ENCODE measurements around the gene CSNK1D. TPM values are rescaled to one million over a fixed set of nuclear protein-coding genes. Genes with fewer than 3 reads are reported as not detected.

CSNK1D gene
- 60.2 and 104 TPM in 2 replicates for total RNA-seq (2014; rRNA removed; shearing (Covaris generic); ENCODE audit: low replicate concordance)

GRCh38 chr17:82273327-82274133, at the start of gene CSNK1D:
Gene CSNK1D (minus strand): TSS chr17:82273700. CDS start chr17:82273381, 319 bp downstream.
- Histone ChIP-seq H3K27me3 (no peaks in the 10 kb centered on the region), H3K9me3 (no peaks in the 10 kb centered on the region), H3K36me3 (peaks cover 37% of the 10 kb centered on the region), H3K4me3 (peak within 1 kb of the TSS; percentile 84)
- DNase-seq, result peak; percentile 89

DNA sequence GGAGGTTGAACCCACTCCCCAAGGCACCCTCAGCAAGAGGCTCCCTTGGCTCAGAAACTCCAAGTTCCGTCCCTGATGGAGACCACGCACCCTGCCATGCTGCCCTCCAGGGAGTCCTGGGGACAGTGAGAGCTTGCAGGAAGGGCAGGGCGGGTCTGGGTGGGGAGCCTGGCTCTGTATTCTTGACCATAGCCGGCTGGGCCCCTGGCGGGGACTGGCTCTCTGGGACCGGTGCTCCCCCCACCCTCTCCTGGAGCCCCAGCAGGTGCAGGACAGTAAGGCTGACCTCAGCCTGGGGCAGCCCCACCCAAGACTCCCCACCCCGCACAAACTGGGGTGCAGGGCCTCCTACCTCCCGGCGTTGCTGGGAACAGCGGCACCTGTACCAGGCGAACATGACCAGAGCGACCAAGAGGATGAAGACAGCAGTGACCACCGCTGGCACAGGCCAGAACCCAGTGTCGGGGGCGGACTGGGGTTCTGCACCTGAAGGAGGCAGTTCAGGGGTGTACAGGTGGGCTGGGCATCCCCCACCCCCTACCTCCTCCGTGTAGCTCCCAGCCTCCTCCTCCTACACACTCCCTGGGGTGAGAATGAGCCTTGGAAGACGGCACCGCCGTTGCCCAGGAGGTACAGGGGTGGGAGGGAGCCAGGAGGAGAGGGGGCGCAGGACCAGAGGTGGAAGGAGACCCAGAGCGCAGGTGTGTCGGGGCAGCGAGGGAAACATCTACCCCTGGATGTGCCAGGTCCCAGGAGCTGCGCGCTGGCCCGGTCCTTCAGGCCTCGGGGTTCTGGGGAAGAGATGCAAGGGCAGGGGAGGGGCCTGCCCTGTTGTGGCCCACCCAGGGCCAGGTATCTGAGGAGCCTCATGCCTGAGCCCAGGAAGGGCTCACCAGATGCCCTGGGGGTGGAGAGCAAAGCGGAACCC, 49.3 kb upstream of the CSNK1D start:
- no peaks in the 10 kb centered on the region for H3K9me3 ChIP-seq
- DNase-seq, result no peak
- H3K4me3 ChIP-seq, result no peak overlapping the region
- H3K36me3 ChIP-seq, result no peaks in the 10 kb centered on the region
- no peaks in the 10 kb centered on the region; the same call in 1 of the 2 replicates for H3K27me3 ChIP-seq

GRCh38 chr17:82321947-82322466, 48.5 kb upstream of the CSNK1D start:
- H3K36me3 ChIP-seq, result no peaks in the 10 kb centered on the region
- H3K27me3 ChIP-seq, result no peaks in the 10 kb centered on the region; the same call in 1 of the 2 replicates
- no peaks in the 10 kb centered on the region for H3K9me3 ChIP-seq
- no peak overlapping the region for H3K4me3 ChIP-seq
- no peak for DNase-seq

DNA sequence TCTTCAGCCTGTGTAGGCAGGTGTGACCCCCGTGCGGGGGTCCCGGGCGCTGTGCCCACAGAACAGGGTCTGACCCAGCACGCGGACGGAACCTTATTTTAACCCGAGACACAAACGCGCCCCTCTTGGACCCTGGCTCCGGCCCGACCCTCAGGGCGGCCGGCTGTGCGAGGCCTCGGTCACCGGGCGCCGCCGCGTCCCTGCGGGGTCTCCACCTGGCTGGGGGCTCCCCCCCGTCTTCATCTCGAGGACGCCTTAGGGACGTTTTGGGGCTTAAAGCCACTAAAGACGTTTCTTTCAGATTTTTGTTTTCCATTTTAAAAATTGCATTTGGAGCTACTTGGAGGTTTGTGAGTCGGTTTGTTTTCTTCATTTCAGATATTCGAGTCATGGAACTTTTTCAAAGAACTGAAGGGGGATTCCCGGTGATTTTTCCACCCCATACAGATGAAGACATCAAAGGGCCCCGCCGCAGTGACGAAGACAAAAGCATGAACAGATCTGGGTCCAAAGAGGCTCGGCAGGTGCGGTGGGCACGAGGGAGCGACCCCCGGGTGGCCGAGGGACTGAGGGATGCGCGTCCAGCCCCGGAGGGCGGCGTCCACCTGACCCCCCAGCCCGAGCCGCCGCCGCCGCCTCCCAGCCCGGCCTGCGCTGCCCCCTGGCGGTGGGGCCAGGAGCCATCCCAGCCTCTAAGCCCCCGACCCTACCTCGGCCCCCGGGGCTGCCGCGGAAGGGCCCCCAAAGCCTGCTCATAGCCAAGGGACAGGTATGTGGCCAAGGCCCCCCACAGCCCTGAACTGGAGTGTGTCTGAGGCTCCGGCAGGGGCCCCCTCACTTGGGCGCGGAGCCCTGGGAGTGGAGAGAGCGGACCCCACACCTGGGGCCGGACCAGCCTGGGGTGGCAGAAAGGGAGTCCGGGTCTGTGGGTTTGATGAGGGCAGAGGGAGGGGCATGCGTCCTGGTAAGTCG, 47.7 kb upstream of the CSNK1D start:
- peak; percentile 26 for DNase-seq
- Histone ChIP-seq H3K27me3 (no peaks in the 10 kb centered on the region; the same call in 1 of the 2 replicates), H3K4me3 (no peak overlapping the region), H3K9me3 (no peaks in the 10 kb centered on the region), H3K36me3 (no peaks in the 10 kb centered on the region)

DNA sequence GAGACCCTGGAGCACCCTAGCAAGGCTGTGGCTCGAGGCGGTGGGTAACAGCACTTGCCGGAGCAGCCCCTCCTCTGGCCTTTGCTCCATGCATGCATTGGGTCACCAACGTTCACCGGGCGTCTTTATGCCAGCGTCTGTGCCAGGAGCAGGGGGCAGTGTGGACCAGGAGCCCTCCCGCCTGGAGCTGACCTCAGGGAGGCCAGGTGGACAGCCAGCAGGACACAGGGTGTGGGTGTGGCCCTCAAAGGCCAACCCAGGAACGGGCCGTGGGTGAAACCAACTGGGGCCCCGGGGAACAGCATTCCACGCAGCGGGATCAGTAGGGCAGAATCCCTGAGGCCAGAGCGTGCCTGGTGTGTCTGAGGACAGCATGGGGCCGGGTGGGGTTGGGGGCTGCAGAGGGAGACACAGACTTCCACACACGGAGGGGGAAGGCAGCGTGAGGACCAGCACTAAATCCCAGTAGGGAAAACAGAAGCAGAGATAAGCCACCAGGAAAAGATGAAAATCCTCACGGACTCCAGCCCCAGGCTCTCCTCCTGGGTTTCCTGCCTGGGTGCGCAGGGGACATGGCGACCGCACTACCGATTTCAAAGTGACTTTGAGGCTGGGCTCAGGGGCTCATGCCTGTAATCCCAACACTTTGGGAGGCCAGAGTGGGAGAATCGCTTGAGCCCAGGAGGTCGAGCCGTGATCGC, 46.8 kb upstream of the CSNK1D start:
- Histone ChIP-seq H3K9me3 (no peaks in the 10 kb centered on the region), H3K36me3 (no peaks in the 10 kb centered on the region), H3K27me3 (no peaks in the 10 kb centered on the region; the same call in 1 of the 2 replicates), H3K4me3 (no peak overlapping the region)
- no peak for DNase-seq

- H3K27me3 ChIP-seq, result no peaks in the 10 kb centered on the region; the same call in 1 of the 2 replicates
- no peak overlapping the region for H3K4me3 ChIP-seq
- H3K36me3 ChIP-seq, result no peaks in the 10 kb centered on the region
- H3K9me3 ChIP-seq, result no peaks in the 10 kb centered on the region
- DNase-seq, result no peak
These were observed 46.1 kb upstream of the CSNK1D start for GRCh38 chr17:82319619-82320062.

DNA sequence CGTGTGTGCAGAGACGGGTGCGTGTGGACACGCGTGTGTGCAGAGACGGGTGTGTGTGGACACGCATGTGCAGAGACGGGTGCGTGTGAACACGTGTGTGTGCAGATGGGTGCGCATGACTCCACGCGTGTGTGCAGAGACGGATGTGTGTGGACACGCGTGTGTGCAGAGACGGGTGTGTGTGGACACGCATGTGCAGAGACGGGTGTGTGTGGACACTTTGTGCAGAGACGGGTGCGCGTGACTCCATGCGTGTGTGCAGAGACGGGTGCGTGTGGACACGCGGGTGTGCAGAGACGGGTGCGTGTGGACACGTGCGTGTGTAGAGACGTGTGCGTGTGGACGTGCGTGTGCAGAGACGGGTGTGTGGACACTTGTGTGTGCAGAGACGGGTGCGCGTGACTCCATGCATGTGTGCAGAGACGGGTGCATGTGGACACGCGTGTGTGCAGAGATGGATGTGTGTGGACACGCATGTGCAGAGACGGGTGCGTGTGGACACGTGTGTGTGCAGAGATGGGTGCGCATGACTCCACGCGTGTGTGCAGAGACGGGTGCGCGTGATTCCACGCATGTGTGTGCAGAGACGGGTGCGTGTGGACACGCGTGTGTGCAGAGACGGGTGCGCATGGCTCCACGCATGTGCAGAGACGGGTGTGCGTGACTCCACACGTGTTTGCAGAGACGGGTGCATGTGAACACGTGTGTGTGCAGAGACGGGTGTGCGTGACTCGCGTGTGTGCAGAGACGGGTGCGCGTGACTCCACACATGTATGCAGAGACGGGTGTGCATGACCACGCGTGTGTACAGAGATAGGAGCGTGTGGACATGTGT, 45.5 kb upstream of the CSNK1D start:
- no peaks in the 10 kb centered on the region; the same call in 1 of the 2 replicates for H3K27me3 ChIP-seq
- H3K4me3 ChIP-seq, result no peak overlapping the region
- DNase-seq, result no peak
- H3K9me3 ChIP-seq, result no peaks in the 10 kb centered on the region
- no peaks in the 10 kb centered on the region for H3K36me3 ChIP-seq

DNA sequence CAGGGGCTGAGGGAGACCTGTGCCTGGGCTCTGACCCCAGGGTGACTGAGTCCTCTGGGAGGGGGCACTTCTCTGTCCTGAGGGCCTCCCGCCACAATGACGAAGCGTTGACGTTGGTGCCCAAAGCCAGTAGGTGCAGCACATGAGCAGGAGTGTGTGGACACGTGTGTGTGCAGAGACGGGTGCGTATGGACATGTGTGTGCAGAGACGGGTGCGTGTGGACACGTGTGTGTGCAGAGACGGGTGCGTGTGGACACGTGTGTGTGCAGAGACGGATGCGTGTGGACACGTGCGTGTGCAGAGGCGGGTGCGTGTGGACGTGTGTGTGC, 44.6 kb upstream of the CSNK1D start:
- DNase-seq, result no peak
- no peak overlapping the region for H3K4me3 ChIP-seq
- H3K27me3 ChIP-seq, result no peaks in the 10 kb centered on the region; the same call in 1 of the 2 replicates
- no peaks in the 10 kb centered on the region for H3K36me3 ChIP-seq
- H3K9me3 ChIP-seq, result no peaks in the 10 kb centered on the region

DNA sequence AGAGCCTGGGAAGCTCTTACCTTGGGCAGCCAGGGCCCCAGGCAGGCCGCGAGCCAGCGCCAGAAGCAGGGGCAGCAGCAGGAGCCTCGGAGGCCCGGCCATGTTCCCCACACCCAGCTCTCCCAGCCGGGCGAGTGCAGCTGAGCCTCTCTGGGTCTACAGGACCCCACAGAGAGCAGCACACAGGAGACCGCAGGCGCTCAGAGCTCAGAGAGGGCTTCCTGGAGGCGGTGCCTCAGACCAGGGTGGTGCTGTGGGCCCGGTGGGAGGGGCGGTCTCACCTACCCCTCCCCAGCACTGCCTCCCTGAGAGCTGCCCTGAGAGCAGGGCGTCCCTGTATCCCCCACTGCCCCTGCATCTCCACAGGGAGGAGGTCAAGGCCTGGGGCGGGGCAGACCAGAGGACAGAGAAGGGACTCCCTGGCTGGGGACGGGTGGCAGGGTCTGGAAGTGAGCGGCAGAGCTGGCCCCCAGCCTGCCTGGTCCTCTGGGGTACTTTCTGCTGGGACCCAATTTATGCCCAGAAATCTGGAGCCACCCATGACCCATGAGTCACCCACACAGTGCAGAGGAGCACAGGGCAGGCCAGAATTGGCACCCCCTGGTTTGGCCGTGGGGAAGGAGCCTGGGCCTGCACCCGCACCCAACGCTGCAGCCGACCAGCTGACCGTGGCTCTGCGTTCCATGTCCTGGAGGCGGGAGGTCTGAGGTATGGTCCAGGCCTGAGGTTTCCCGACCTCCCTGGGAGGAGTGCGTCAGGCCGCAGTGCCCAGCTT, 44.1 kb upstream of the CSNK1D start, which contains the start of gene CD7:
Gene CD7 (minus strand): TSS at position 215 of the 775 bp plus-strand sequence. CDS start 113 bp downstream, at position 102.
- no peak within 1 kb of the TSS for H3K4me3 ChIP-seq
- no peak for DNase-seq
- H3K9me3 ChIP-seq, result no peaks in the 10 kb centered on the region
- no peaks in the 10 kb centered on the region for H3K36me3 ChIP-seq
- no peaks in the 10 kb centered on the region; the same call in 1 of the 2 replicates for H3K27me3 ChIP-seq

- no peak for DNase-seq
- H3K36me3 ChIP-seq, result no peaks in the 10 kb centered on the region
- H3K27me3 ChIP-seq, result no peaks in the 10 kb centered on the region; the same call in 1 of the 2 replicates
- no peaks in the 10 kb centered on the region for H3K9me3 ChIP-seq
- no peak overlapping the region for H3K4me3 ChIP-seq
These were observed 43.3 kb upstream of the CSNK1D start for GRCh38 chr17:82316651-82317393.

DNA sequence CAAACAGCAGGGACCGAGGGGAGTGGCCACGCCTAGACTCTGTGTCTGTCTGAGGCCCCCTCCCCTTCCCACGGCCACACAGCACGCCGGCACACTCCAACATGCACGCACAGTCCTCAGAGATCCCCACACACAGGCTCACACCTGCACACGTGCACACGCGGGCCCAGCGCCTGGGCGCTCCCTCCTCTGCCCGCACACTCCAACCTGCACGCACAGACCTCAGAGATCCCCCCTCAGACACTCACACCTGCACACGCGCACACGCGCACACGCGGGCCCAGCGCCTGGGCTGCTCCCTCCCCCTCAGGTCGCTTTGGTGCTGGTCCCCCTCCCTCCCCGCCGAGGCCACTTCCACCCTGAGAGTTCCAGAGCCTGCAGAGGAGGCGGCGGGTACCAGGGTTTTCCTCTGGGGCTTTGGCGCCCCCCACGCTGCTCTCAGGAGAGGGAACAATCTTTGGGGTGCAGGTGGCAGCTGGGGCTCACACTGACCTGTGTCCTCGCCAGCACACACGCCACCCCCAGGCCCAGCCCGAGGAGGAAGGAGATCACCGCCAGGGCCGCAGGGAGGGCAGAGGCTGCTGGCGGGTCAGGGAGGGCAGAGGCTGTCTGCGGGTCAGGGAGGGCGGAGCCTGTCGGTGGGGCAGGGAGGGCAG, 42.3 kb upstream of the CSNK1D start:
- Histone ChIP-seq H3K9me3 (no peaks in the 10 kb centered on the region), H3K4me3 (no peak overlapping the region), H3K27me3 (no peaks in the 10 kb centered on the region), H3K36me3 (no peaks in the 10 kb centered on the region)
- no peak for DNase-seq

GRCh38 chr17:82314727-82315605, 41.5 kb upstream of the CSNK1D start:
- no peaks in the 10 kb centered on the region for H3K36me3 ChIP-seq
- no peak overlapping the region for H3K4me3 ChIP-seq
- no peak for DNase-seq
- H3K27me3 ChIP-seq, result peaks cover 2% of the 10 kb centered on the region; the same call in 1 of the 2 replicates
- H3K9me3 ChIP-seq, result no peaks in the 10 kb centered on the region
